HS-5 (cell line): ENCODE measurements around the gene FNDC10.

Source experiments
- DNase-seq: peaks from one replicate; pipeline ENCODE4 v3.0.0-alpha.2; 2012; ENCODE audit warnings: low read depth

Gene FNDC10

DNA sequence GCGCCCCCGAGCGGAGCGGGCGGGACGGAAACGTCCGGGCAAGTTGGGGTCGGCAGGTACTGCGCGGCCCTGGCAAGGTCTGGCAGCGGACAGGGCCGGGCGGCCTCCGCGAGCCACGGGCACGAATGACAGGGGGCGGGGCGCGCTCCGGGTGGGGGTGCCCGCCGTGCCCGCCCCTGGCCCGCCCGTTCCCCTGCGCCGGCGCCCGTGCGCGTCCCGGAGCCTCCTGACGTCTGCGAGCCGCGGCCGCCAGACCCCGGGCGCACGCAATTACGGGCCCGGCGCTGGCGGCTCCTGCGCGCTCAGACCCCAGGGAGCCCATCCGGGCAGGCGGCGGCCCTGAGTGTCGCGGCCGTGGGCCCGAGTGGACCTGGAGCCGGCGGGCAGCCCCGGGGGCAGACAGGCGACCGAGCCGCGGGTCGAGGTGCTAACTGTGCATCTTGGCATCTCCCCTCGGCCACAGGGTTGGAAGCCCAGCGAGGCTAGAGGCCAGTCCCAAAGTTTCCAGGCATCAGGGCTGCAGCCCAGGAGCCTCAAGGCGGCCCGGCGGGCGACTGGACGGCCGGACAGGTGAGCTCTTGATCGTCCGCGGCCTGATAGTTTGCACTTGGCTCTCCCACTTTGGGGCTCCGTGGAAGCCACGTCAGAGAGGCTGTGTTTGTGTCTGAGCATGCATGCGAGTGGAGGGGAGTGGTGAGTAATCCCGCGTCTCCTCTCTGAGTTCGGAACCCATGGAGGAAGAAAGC is 16.3 kb upstream of the FNDC10 start:
- DNase-seq: no peak

DNA sequence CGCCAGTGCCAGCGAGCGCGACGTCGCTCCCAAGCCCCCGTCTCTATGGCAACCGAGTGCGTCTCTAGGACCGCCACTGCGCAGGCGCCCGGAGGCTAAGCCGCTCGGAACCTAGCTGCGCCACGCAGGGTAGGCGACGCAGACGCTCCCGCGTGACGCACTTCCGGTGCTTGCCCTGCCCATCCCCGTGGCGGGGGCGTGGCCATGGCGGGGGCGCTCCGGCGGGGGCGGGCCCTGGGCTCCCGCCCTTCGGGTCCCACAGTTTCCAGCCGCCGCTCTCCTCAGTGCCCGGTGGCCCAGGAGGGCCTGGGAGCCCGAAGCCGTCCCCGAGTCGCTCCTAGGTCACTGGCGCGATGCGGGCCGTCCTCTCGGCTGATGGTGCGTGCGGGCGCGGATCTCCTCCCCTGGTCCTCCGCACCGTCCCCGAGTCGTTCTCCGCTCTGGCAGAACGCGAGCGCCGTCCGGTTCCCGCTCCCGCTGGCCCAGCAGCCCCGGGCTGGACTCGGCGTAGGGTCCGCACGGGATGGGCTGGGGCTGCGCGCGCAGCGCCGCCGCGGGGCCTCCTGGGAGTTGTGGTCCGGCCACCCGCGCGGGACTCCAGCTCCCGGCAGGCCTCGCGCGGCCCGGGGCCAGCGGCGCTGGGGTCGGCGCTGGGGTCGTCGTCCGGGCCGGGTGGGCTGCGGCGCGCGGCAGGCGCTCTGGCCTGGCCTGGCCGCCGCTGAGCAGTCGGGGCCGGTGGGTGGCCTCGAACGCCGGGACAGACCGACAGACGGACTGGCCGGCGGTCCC is 15.5 kb upstream of the FNDC10 start, which contains the start of gene MIB2:
Gene MIB2 (plus strand): TSS at position 245 of the 789 bp plus-strand sequence. CDS start 7,953 bp downstream, outside the sequence.
- DNase-seq: peak; percentile 80

DNA sequence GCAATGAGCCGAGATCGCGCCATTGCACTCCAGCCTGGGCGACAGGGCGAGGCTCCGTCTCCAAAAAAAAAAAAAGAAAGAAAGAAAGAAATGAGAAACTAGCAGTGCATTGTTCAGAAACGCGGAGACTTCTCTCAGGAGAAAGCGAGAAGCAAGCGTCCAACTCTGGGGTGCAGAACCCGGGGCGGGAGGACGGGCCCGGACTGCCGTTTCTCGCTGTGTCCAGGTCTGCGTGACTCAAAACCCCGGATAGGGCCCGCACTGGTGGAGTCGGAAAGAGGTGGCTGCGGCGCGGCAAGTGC is 15.0 kb upstream of the FNDC10 start:
- DNase-seq: no peak

DNA sequence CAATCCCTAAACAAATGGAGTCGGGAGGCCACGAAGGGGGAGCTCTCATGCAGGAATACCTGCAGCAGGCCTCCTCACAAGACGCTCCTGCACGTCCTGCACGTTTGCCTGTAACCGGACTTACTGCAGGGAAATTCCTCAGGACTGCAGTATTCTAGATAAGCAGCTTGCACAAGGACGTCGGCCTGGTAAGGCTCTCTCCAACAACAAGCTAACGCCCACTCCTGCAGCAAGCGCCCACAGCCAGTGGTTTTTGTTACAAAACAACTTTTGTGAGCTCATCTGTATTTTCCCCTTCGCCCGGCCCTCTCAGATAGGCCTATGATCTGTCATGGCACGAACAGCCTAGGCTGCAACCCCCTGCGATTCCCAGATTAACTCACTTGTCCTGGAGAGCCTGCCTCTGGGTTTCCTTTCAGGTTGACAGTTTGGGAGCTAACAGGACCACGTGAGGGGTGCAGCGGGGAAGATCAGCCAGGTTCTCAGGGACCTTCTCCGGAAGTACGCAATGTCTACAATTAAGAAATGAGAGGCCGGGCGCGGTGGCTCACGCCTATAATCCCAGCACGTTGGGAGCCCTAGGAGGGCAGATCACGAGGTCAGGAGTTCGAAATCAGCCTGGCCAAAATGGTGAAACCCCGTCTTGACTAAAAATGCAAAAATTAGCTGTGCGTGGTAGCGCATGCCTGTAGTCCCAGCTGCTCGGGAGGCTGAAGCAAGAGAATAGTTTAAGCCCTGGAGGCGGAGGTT is 14.4 kb upstream of the FNDC10 start:
- DNase-seq: no peak

DNA sequence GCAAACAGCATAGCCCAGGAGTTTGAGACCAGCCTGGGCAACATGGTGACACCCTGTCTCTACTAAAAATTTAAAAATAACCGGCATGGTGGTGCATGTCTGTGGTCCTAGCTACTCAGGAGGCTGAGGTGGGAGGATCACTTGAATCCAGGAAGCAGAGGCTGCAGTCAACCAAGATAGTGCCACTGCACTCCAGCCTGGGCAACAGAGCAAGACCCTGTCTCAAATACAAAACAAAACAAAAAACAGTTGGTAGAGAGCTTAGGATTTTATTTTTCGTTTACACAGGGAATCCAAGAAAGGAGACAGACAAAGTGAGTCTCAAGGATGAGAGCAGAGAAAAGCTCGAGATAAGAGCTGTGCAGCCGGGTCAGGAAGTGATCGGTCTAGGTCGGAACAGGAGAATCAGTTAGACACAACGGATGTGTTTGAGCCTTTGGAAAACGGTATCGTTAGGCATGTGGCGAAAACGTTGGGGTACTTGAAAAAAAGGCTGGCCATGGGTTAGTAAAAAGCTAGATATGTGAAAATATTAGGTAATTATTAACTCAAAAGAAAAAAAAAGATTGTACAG is 13.7 kb upstream of the FNDC10 start:
- no peak for DNase-seq

DNA sequence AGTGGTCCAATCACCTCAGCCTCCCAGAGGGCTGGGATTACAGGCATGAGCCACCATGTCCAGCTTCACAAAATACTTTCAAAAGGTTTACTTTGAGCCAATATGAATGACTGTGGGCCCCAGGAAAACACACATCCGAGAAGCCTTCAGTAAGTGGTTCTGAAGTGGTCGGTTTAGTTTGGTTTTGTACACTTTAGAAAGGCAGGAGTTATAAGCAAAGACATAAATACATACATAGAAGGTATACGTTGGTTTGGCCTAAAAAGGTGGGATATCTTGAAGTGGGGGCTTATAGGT is 12.1 kb upstream of the FNDC10 start:
- no peak for DNase-seq

DNA sequence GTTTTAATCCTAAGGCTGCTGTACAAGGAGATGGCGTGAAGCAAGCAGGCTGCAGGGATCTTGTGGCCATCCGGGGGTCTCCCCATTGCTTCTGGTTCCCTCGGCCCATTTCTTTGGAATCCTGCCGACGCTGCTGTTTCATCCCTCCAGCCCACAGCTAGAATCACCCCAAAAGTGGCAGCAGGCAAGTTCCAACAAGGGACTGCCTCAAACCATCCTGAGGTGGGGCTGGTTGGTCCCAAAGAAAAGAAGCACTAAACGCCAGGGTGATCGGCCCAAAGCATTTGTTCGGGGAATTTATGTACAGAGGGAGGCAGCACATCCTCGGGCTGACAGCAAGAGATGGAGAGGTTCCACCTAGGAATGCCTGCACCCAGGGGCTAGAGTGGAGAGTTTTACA is 10.9 kb upstream of the FNDC10 start:
- DNase-seq: no peak

DNA sequence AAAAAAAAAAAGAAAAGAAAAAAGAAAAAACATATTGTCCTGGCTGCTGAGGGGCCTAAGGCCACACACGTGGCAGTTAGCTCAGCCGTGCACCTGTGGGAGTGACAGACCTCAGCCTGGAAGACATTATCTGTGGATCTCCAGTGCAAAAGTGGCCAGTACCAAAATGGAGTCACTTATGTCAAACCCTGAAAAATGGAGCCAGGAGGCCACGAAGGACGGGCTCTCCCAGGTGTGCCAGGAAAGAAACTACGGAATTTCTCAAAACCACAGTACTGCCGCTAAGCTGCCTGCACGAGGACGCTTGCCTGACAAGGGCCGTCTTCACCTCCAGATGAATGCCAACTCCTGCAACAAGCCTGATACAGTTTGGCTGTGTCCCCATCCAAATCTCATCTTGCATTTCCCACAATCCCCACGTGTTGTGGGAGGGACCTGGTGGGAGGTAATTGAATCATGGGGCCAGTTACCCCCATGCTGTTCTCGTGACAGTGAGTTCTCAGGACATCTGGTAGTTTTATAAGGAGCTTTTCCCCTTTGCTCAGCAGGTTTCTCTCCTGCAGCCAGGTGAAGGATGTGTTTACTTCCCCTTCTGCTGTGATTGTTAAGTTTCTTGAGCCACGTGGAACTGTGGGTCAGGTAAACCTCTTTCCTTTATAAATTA is 10.0 kb upstream of the FNDC10 start:
- DNase-seq: no peak

DNA sequence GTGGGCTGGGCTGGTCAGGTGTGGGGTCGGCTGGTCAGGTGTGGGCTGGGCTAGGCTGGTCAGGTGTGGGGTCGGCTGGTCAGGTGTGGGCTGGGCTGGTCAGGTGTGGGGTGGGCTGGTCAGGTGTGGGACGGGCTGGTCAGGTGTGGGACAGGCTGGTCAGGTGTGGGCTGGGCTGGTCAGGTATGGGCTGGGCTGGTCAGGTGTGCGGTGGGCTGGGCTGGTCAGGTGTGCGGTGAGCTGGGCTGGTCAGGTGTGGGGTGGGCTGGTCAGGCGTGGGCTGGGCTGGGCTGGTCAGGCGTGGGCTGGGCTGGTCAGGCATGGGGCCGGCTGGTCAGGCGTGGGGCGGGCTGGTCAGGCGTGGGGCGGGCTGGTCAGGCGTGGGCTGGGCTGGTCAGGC is 6.3 kb upstream of the FNDC10 start:
- DNase-seq: no peak

DNA sequence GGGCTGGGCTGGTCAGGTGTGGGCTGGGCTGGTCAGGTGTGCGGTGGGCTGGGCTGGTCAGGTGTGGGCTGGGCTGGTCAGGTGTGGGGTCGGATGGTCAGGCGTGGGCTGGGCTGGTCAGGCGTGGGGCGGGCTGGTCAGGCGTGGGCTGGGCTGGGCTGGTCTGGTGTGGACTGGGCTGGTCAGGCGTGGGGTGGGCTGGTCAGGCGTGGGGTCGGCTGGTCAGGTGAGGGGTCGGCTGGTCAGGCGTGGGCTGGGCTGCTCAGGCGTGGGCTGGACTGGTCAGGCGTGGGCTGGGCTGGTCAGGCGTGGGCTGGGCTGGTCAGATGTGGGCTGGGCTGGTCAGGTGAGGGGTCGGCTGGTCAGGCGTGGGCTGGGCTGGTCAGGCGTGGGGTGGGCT is 5.8 kb upstream of the FNDC10 start:
- no peak for DNase-seq

DNA sequence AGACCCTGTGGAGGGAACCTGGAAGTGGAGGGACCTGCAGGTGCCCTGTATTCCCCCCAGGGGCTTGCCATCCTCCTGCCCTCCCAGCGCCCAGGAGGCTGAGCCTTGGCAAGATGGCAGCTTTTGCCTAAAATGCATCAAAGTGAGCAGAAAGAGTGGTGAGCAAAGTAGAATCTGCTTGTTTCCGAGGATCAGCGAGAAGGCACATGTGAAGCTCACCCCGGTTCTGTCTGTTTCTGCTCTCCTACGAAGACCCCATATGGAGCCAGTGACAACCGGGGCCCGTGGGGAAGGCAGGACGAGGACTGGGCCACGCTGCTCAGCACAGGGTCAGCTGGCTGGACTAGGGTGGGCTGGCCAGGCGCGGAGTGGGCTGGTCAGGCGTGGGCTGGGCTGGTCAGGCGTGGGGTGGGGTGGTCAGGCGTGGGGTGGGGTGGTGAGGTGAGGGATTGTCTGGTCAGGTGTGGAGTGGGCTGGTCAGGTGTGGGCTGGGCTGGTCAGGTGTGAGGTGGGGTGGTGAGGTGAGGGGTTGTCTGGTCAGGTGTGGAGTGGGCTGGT is 5.2 kb upstream of the FNDC10 start:
- DNase-seq: no peak

DNA sequence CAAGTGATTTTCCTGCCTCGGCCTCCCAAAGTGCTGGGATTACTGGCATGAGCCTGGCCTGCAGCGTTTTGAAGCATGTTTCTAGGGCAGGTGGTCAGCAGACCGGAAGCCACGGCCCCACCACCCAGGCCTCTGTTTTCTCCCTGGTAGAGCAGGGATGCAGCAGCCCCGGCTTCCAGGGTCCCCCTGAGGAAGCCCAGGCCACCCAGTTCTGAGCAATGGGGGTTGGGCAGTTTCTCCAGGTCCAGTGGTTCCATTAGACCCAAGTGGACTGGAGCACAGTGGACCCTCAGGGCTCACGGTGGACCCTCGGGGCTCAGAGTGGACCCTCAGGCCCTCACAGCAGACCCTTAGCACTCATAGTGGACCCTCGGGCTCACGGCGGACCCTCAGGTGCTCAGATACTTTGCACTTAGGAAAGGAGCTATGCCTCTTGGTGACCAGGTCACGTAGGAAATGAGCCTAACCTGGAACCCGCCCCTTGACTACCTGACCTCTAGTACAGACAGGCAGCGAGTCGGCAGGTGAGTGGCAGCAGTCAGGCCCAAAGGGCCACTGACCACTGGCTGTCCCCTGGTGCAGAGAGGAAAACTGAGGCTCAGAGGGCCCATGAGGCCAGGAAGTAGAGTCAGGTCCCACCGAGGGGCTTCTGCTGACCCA is 4.6 kb upstream of the FNDC10 start:
- DNase-seq: no peak

DNA sequence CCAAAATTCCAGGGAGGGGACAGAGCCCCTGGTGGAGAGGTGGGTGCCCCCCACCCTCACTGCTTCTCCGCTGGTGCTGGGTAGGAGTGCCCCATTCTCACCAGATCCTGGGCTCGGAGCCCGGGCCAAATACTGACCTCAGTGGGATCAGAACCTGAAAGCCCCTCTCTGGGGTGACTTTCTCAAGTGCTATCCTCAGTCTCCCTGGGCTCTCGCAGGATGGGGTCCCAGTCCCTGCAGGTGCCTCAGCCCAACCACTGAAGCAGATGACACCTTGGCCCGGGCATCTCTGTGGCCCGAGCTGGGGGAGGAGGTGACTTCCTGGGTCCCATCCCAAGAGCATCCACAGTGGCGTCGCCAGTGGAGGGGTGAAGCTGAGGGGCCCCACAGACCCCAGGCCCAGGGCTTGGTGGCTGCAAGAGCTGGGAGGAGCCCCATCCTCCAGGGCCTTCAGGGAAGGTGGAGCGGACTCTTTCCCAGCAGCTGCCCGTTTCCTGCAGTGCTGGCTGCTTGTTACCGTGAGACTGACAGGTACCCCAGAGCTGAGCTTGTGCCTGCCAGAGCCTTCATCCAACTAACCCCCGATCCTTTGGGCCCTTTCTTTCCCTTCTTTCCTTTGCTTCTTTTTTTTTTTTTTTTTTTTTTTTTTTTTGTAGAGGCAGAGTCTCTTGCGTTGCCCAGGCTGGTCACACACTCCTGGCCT is 3.9 kb upstream of the FNDC10 start:
- DNase-seq: no peak

DNA sequence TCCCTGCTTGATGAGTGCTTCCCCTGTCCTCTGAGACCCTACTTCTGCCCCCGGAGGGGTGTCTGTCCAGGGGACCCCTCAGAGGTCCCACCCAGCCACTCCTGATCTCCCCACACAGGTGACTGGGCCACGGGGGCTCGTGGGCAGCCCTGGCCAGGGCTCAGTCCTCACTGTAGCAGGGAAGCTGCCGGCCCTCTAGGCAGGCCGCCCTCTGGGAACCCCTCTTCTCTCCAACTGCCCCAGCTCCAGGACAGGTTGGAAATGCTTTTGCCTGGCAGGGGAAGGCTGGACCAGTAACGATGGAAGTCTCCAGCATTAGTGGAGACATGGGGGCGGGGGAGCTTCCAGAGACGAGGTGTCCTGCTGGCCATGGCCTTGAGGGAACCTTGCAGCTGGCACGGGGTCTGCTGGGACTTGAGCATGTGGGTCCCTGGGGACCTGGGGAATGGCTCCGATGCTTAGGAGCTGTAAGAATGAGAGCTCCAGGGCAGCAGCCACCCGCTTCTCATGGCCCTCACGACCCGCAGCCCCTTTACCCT is 3.1 kb upstream of the FNDC10 start:
- no peak for DNase-seq

DNA sequence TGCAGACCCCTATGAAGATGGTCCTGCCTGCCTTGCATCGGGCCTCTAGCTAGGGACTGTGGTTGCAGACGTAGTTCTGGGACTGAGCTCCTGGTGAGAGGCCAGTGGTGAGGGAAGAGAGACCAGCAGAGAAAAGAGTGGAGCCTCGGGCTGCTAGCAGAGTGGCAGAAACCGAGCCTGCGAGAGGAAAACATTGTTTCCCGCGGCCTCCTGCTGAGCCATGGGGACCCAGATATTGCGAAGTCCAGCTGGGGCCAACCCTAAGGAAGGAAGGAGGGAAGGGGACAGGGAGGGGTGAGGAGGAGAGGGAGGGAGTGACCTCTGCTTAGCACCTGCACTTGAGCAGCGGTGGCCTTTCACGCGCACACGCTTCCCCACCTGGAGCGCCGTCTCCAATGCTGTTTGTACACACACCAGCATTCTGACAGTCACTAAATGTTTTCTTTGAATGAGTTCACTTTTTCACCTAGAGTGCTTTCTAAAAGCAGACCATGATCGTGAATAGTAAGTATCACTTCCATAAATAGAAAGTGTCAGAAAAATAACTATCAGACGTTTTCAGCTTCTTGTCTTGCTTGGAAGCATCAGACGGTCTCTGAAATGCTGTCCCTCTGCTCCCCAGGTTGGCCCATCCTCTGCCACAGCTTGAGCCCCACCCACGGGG is 2.5 kb upstream of the FNDC10 start:
- no peak for DNase-seq

DNA sequence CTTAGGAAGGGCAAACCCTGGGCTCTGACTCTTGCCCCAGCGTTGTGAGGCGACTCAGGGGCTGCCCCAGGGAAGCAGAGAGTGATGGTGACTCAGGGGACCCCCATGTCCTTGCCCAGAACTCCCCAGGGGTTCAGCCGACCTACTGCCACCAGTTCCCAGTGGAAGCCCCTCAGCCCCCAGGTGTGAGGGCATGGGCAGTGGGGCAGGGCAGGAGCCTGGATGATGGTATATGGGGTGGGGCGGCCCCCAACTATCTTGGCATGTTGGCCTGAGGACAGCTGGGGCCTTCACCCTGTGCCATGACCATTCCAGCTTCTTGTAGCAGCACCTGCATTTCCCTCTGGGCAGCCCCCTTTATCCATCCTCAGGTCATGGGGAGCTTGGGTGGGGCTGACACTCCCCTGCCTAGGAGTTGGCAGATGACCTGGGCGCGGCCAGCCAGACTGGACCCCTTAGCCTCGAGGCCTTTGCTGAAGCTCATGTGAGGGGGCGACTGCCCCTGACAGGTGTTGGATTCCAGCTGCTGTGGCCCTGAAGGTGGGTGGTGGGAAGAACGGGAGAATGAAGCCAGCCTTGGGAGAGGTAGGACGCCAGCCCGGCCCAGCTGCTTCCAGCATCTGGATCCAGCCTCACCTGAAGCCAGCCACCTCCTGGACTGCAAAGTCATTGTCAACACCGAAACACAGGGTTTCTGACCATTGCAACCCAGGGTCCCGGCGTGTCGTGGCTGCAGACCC is 1.8 kb upstream of the FNDC10 start:
- no peak for DNase-seq

DNA sequence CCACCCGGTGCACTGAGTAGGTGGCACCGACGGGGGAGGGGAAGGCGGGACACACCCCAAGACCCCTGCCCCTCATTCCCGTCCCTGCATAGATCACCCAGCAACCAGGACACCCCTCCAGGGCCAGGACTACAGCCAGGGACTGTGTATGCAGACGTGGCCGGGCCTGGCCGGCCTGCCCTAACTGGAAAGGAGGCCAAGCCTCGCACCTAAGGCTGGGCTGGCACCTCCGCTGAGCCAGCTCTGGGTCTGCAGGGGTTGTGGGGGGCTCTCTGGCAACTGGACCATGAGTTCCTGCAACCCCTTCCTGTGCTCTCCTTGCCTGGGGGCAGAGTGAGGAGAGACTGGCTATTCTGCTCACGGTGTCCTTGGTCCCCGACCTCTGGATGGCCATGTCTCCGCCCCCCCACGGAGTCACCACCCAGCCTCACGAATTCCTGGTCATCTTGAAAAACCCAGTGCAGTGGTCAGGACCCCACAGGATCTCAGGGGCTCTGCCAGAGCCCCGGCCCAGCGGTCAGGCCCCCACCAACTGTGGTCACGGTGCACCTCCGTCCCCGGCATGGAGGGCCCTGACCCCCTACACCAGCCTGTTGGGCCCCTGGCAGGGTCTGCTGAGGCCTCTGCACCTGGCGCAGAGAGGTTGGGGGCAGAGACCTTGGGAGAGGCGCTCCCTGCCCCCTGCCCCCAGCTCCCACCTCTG is 1.1 kb upstream of the FNDC10 start:
- DNase-seq: no peak
